ENCODE measurements around the gene TMSB4X. TPM values are rescaled to one million over a fixed set of nuclear protein-coding genes. Genes with fewer than 3 reads are reported as not detected.
"Not testable (repeated sequence)": the region's sequence is repeated elsewhere in the genome, so short reads cannot be mapped to it uniquely, and the experiment has no call there.

The TMSB4X gene
- polyA plus RNA-seq, 3 donors from 2014 or later: 26,219 to 39,735 (median 28,691) TPM

GRCh38 chrX:12974305-12974795, 560 bp upstream of the TMSB4X start:
- Mint-ChIP-seq H3K9me3 (peaks cover 0 to 2% (median 0%) of the 10 kb centered on the region in 6 donors), H3K4me1 (peaks cover 67 to 82% of the 10 kb centered on the region in 2 donors), H3K27ac (peak overlapping the region; percentile 92 to 98 (median 98)), H3K4me3 (peak overlapping the region; percentile 94 to 99 (median 96)), H3K27me3 (ENCODE audit: low read depth in 3 of 3) (peaks cover 36 to 50% (median 49%) of the 10 kb centered on the region in 3 donors), H3K36me3 (peaks cover 26 to 36% (median 31%) of the 10 kb centered on the region in 3 donors)
- peak in 1 of 3 donors; percentile 51 for DNase-seq

GRCh38 chrX:12975670-12975965, 708 bp downstream of the TMSB4X start:
- Mint-ChIP-seq H3K36me3 (peaks cover 26 to 36% (median 31%) of the 10 kb centered on the region in 3 donors), H3K27me3 (ENCODE audit: low read depth in 3 of 3) (peaks cover 36 to 50% (median 47%) of the 10 kb centered on the region in 3 donors), H3K9me3 (peaks cover 0 to 2% (median 0%) of the 10 kb centered on the region in 6 donors), H3K27ac (peak overlapping the region; percentile 92 to 98 (median 98)), H3K4me1 (peaks cover 66 to 79% of the 10 kb centered on the region in 2 donors), H3K4me3 (peak overlapping the region; percentile 94 to 99 (median 96))
- no peak for DNase-seq

- Mint-ChIP-seq H3K4me1 (peaks cover 65 to 79% of the 10 kb centered on the region in 2 donors), H3K36me3 (peaks cover 26 to 36% (median 31%) of the 10 kb centered on the region in 3 donors), H3K4me3 (peak overlapping the region; percentile 94 to 99 (median 96)), H3K27ac (peak overlapping the region; percentile 92 to 98 (median 98)), H3K27me3 (ENCODE audit: low read depth in 3 of 3) (peaks cover 34 to 50% (median 46%) of the 10 kb centered on the region in 3 donors), H3K9me3 (peaks cover 0 to 2% (median 0%) of the 10 kb centered on the region in 6 donors)
- DNase-seq: peak in 2 of 3 donors; percentile 33 to 40
These were observed 1.2 kb downstream of the TMSB4X start for GRCh38 chrX:12975991-12976558.

- H3K4me1 Mint-ChIP-seq: peaks cover 65 to 79% of the 10 kb centered on the region in 2 donors
- peak in 1 of 3 donors; percentile 27 for DNase-seq
- peak overlapping the region; percentile 90 to 98 (median 96) for H3K27ac Mint-ChIP-seq
- H3K36me3 Mint-ChIP-seq: peaks cover 26 to 36% (median 31%) of the 10 kb centered on the region in 3 donors
- not testable (repeated sequence) for H3K9me3 Mint-ChIP-seq
- peak overlapping the region; percentile 94 to 99 (median 96) for H3K4me3 Mint-ChIP-seq
- peaks cover 36 to 50% (median 48%) of the 10 kb centered on the region in 3 donors for H3K27me3 Mint-ChIP-seq (ENCODE audit: low read depth in 3 of 3)
These were observed 2.2 kb downstream of the TMSB4X start for GRCh38 chrX:12976819-12977732.

- Mint-ChIP-seq H3K27ac (peak overlapping the region; percentile 90 to 98 (median 96)), H3K27me3 (ENCODE audit: low read depth in 3 of 3) (peaks cover 36 to 50% (median 48%) of the 10 kb centered on the region in 3 donors), H3K9me3 (peaks cover 0 to 2% (median 0%) of the 10 kb centered on the region in 6 donors), H3K36me3 (peaks cover 26 to 36% (median 31%) of the 10 kb centered on the region in 3 donors), H3K4me1 (peaks cover 67 to 79% of the 10 kb centered on the region in 2 donors), H3K4me3 (peak overlapping the region; percentile 94 to 99 (median 96))
- no peak for DNase-seq
These were observed 2.9 kb downstream of the TMSB4X start for GRCh38 chrX:12977761-12978204.

GRCh38 chrX:12978205-12979025, 3.5 kb downstream of the TMSB4X start:
- peak; percentile 76 to 82 (median 81) for DNase-seq
- H3K27me3 Mint-ChIP-seq (ENCODE audit: low read depth in 3 of 3): peaks cover 33 to 51% (median 50%) of the 10 kb centered on the region in 3 donors
- peaks cover 67 to 79% of the 10 kb centered on the region in 2 donors for H3K4me1 Mint-ChIP-seq
- H3K27ac Mint-ChIP-seq: peak overlapping the region; percentile 90 to 98 (median 96)
- H3K4me3 Mint-ChIP-seq: peak overlapping the region; percentile 94 to 99 (median 96)
- H3K9me3 Mint-ChIP-seq: peaks cover 0 to 2% (median 0%) of the 10 kb centered on the region in 6 donors
- peaks cover 26 to 36% (median 31%) of the 10 kb centered on the region in 3 donors for H3K36me3 Mint-ChIP-seq

- peaks cover 29 to 47% (median 45%) of the 10 kb centered on the region in 3 donors for H3K27me3 Mint-ChIP-seq (ENCODE audit: low read depth in 3 of 3)
- peaks cover 68 to 79% of the 10 kb centered on the region in 2 donors for H3K4me1 Mint-ChIP-seq
- peaks cover 26 to 36% (median 31%) of the 10 kb centered on the region in 3 donors for H3K36me3 Mint-ChIP-seq
- peak overlapping the region; percentile 94 to 99 (median 96) for H3K4me3 Mint-ChIP-seq
- H3K27ac Mint-ChIP-seq: peak overlapping the region; percentile 90 to 98 (median 96)
- peaks cover 0 to 2% (median 0%) of the 10 kb centered on the region in 6 donors for H3K9me3 Mint-ChIP-seq
- no peak for DNase-seq
These were observed 4.2 kb downstream of the TMSB4X start for GRCh38 chrX:12979026-12979607.

GRCh38 chrX:12979616-12980015, 4.7 kb downstream of the TMSB4X start:
- Mint-ChIP-seq H3K9me3 (peaks cover 0 to 2% (median 0%) of the 10 kb centered on the region in 6 donors), H3K36me3 (peaks cover 26 to 36% (median 31%) of the 10 kb centered on the region in 3 donors), H3K4me1 (peaks cover 73 to 81% of the 10 kb centered on the region in 2 donors), H3K4me3 (peak overlapping the region; percentile 55 to 99 (median 94)), H3K27me3 (ENCODE audit: low read depth in 3 of 3) (peaks cover 28 to 45% (median 44%) of the 10 kb centered on the region in 3 donors), H3K27ac (peak overlapping the region; percentile 90 to 98 (median 96))
- no peak for DNase-seq

GRCh38 chrX:12980039-12980438, 5.1 kb downstream of the TMSB4X start:
- H3K4me1 Mint-ChIP-seq: peaks cover 78 to 85% of the 10 kb centered on the region in 2 donors
- not testable (repeated sequence) for DNase-seq, H3K9me3 Mint-ChIP-seq

GRCh38 chrX:12981880-12982279, 7.0 kb downstream of the TMSB4X start:
- no peaks in the 10 kb centered on the region for H3K9me3 Mint-ChIP-seq
- peak overlapping the region; percentile 70 to 84 (median 74) for H3K4me3 Mint-ChIP-seq
- DNase-seq: peak in 2 of 3 donors; percentile 55 to 58
- peaks cover 10 to 17% (median 11%) of the 10 kb centered on the region in 3 donors for H3K36me3 Mint-ChIP-seq
- peaks cover 16 to 28% (median 27%) of the 10 kb centered on the region in 3 donors for H3K27me3 Mint-ChIP-seq (ENCODE audit: low read depth in 3 of 3)
- H3K27ac Mint-ChIP-seq: peak overlapping the region; percentile 74 to 91 (median 84)
- H3K4me1 Mint-ChIP-seq: peaks cover 92 to 95% of the 10 kb centered on the region in 2 donors

More at GRCh38 chrX:12980039-12980438, 5.1 kb downstream of the TMSB4X start:
- peak overlapping the region; percentile 90 to 98 (median 96) for H3K27ac Mint-ChIP-seq
- H3K4me3 Mint-ChIP-seq: peak overlapping the region; percentile 55 to 99 (median 94)
- peaks cover 27 to 44% (median 42%) of the 10 kb centered on the region in 3 donors for H3K27me3 Mint-ChIP-seq (ENCODE audit: low read depth in 3 of 3)
- H3K36me3 Mint-ChIP-seq: peaks cover 26 to 34% (median 26%) of the 10 kb centered on the region in 3 donors

GRCh38 chrX:12984603-12985319, 9.9 kb downstream of the TMSB4X start:
- peak overlapping the region; percentile 53 to 84 (median 72) for H3K4me3 Mint-ChIP-seq
- peak overlapping the region; percentile 84 to 95 (median 90) for H3K27ac Mint-ChIP-seq
- H3K9me3 Mint-ChIP-seq: no peaks in the 10 kb centered on the region
- peaks cover 11 to 15% (median 13%) of the 10 kb centered on the region in 3 donors for H3K27me3 Mint-ChIP-seq (ENCODE audit: low read depth in 3 of 3)
- DNase-seq: peak; percentile 54 to 66 (median 63)
- H3K4me1 Mint-ChIP-seq: peaks cover 66 to 70% of the 10 kb centered on the region in 2 donors
- H3K36me3 Mint-ChIP-seq: no peaks in the 10 kb centered on the region

Data from immature natural killer cell (primary cell).